Ectodermal cell (in vitro differentiated cells): ENCODE results near the gene NEB.

Experiments used
- H3K27ac ChIP-seq: 2 replicates; pipeline ENCODE4 v1.7.0; 2013; ENCODE audit warnings: mild to moderate bottlenecking, low read depth, low read length; ENCODE audit not compliant: insufficient read depth, poor library complexity, severe bottlenecking
- H3K27me3 ChIP-seq: 2 replicates; pipeline ENCODE4 v1.7.0; 2013; ENCODE audit warnings: mild to moderate bottlenecking, low read length; ENCODE audit not compliant: insufficient read depth, control insufficient read depth, poor library complexity, severe bottlenecking
- H3K36me3 ChIP-seq: one replicate; pipeline ENCODE4 v1.7.0; 2013; ENCODE audit warnings: low read length; ENCODE audit not compliant: control insufficient read depth, insufficient read depth
- H3K4me1 ChIP-seq: one replicate; pipeline ENCODE4 v1.7.0; 2013; ENCODE audit warnings: low read length; ENCODE audit not compliant: control insufficient read depth, insufficient read depth
- H3K4me3 ChIP-seq: 2 replicates; pipeline ENCODE4 v1.7.0; 2013; ENCODE audit warnings: low read depth, low read length, control low read depth; ENCODE audit not compliant: insufficient read depth
- H3K9me3 ChIP-seq: 2 replicates; pipeline ENCODE4 v1.7.0; 2013; ENCODE audit warnings: mild to moderate bottlenecking, low read length, moderate library complexity; ENCODE audit not compliant: control insufficient read depth
- WGBS, 2 experiments: methylation state at CpG; one replicate each; pipeline ENCODE4 v1.1.7; 2013; ENCODE audit warnings: missing lambda C conversion rate in 2 of 2; 5-methylcytosine and 5-hydroxymethylcytosine counted together

The NEB gene

DNA sequence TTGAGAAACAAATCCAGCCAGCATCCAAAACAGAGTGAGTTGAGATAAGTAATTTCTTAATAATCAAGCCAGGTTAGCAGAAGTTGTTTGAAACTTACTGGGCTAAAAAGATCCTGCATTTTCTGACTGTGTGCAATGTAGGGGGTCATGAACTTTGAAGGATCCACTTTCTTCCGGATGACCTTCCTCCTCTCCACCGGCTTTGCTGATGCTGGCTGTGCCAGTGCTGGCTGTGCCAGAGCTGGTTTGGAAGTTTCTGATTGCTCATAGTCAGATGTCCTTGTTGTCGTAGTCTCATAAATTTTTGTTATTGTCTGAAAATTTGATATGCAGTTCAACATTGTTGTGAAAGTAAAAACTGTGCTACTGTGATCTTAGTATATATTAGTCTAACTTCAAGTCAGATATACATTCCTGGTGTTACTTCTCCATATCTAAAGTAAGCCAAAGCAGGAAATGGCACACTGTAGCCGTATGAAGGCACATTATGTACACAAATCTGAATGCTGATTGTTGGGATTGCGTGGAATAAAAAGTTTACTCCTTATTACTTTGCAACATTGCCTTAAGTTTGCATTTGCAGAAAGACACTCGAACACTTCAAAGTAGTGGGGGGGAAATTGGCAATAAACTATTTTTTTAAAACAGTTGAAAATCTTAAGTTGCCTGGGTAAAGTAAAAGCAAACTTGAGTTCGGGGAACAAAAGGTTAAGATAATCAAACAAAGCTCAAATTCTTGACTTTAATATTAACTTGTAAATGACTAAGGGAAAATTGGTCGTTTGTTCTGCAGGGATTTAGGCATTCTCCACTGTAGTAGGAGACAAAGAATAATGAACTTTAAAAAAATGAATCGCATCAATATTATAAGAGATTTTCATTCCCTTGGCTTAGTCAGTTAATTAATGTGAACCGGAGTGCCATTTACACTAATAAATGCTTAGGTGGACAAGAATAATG is 6.4 kb downstream of the NEB start:
- WGBS, 2 experiments, result 91 to 92% methylated on average over 7 to 10 of the region's 10 CpGs
- Histone ChIP-seq H3K4me3 (no peak overlapping the region), H3K27me3 (no peaks in the 10 kb centered on the region), H3K27ac (no peak overlapping the region), H3K9me3 (no peaks in the 10 kb centered on the region), H3K4me1 (no peaks in the 10 kb centered on the region), H3K36me3 (no peaks in the 10 kb centered on the region)

GRCh38 chr2:151721161-151721560 is 13.1 kb downstream of the NEB start:
- no peaks in the 10 kb centered on the region for H3K36me3 ChIP-seq
- H3K4me1 ChIP-seq, result no peaks in the 10 kb centered on the region
- WGBS, 2 experiments, result 92 to 94% methylated on average over 4 of the region's 5 CpGs
- H3K4me3 ChIP-seq, result no peak overlapping the region
- H3K27ac ChIP-seq, result no peak overlapping the region
- no peaks in the 10 kb centered on the region for H3K9me3 ChIP-seq
- H3K27me3 ChIP-seq, result no peaks in the 10 kb centered on the region

- WGBS, 2 experiments, result 94 to 97% methylated on average over 1 of the region's 1 CpG
- no peaks in the 10 kb centered on the region for H3K36me3 ChIP-seq
- no peak overlapping the region for H3K4me3 ChIP-seq
- no peaks in the 10 kb centered on the region for H3K4me1 ChIP-seq
- H3K27me3 ChIP-seq, result no peaks in the 10 kb centered on the region
- H3K27ac ChIP-seq, result no peak overlapping the region
- no peaks in the 10 kb centered on the region for H3K9me3 ChIP-seq
Measured at GRCh38 chr2:151720521-151720920, 13.8 kb downstream of the NEB start.

GRCh38 chr2:151718796-151719195 is 15.5 kb downstream of the NEB start:
- no peaks in the 10 kb centered on the region for H3K36me3 ChIP-seq
- no peak overlapping the region for H3K4me3 ChIP-seq
- H3K27me3 ChIP-seq, result no peaks in the 10 kb centered on the region
- no peaks in the 10 kb centered on the region for H3K4me1 ChIP-seq
- 94 to 97% methylated on average over 4 of the region's 4 CpGs for WGBS, 2 experiments
- H3K9me3 ChIP-seq, result no peaks in the 10 kb centered on the region
- no peak overlapping the region for H3K27ac ChIP-seq

- Histone ChIP-seq H3K9me3 (no peaks in the 10 kb centered on the region), H3K27me3 (no peaks in the 10 kb centered on the region), H3K27ac (no peak overlapping the region), H3K36me3 (no peaks in the 10 kb centered on the region), H3K4me3 (no peak overlapping the region), H3K4me1 (no peaks in the 10 kb centered on the region)
- WGBS, 2 experiments, result 93 to 96% methylated on average over 2 of the region's 2 CpGs
Measured at GRCh38 chr2:151718247-151718646, 16.0 kb downstream of the NEB start.

- Histone ChIP-seq H3K4me3 (no peak overlapping the region), H3K9me3 (no peaks in the 10 kb centered on the region), H3K27me3 (no peaks in the 10 kb centered on the region), H3K4me1 (no peaks in the 10 kb centered on the region), H3K27ac (no peak overlapping the region), H3K36me3 (no peaks in the 10 kb centered on the region)
- WGBS, 2 experiments, result 90 to 95% methylated on average over 2 of the region's 2 CpGs
Measured at GRCh38 chr2:151716721-151717120, 17.6 kb downstream of the NEB start.

GRCh38 chr2:151713291-151713903 is 20.9 kb downstream of the NEB start:
- Histone ChIP-seq H3K4me1 (no peaks in the 10 kb centered on the region), H3K36me3 (no peaks in the 10 kb centered on the region), H3K9me3 (no peaks in the 10 kb centered on the region), H3K27ac (no peak overlapping the region), H3K4me3 (no peak overlapping the region), H3K27me3 (no peaks in the 10 kb centered on the region)
- 93 to 96% methylated on average over 2 of the region's 2 CpGs for WGBS, 2 experiments

GRCh38 chr2:151711025-151711424 is 23.3 kb downstream of the NEB start:
- 87 to 95% methylated on average over 1 of the region's 1 CpG for WGBS, 2 experiments
- Histone ChIP-seq H3K4me3 (no peak overlapping the region), H3K27ac (no peak overlapping the region), H3K36me3 (no peaks in the 10 kb centered on the region), H3K9me3 (no peaks in the 10 kb centered on the region), H3K27me3 (no peaks in the 10 kb centered on the region), H3K4me1 (no peaks in the 10 kb centered on the region)

DNA sequence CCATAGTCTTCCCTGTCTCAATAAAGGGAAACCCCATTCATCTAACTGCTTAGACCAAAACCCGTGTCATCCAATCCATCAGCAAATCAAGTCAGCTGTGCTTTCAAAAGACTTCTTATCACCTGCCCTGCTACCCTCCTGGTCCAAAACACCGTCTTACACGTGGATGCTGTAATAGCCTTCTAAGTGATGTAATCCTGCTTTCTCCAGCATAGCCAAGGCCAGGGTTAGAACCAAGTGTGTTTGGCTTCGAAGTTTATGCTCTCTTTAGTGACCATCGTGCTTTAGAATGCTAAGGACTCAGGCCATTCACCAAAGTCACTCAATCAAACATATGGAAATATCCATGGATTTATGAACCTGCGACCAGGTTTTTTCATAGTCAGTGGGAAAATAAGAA is 25.5 kb downstream of the NEB start:
- H3K4me3 ChIP-seq, result no peak overlapping the region
- WGBS, 2 experiments, result 95% methylated on average over 5 to 6 of the region's 6 CpGs
- H3K4me1 ChIP-seq, result no peaks in the 10 kb centered on the region
- no peaks in the 10 kb centered on the region for H3K36me3 ChIP-seq
- H3K9me3 ChIP-seq, result no peaks in the 10 kb centered on the region
- no peak overlapping the region for H3K27ac ChIP-seq
- H3K27me3 ChIP-seq, result no peaks in the 10 kb centered on the region

- no peaks in the 10 kb centered on the region for H3K4me1 ChIP-seq
- no peak overlapping the region for H3K27ac ChIP-seq
- no peaks in the 10 kb centered on the region for H3K36me3 ChIP-seq
- whole genome bisulfite sequencing, 2 experiments, result 44 to 51% methylated on average over 4 of the region's 4 CpGs
- no peak overlapping the region for H3K4me3 ChIP-seq
- no peaks in the 10 kb centered on the region for H3K27me3 ChIP-seq
- H3K9me3 ChIP-seq, result no peaks in the 10 kb centered on the region
Measured at GRCh38 chr2:151707857-151708256, 26.4 kb downstream of the NEB start.
